Umbilical cord (tissue), 2 donors: Measurements from ENCODE around the gene OGG1. TPM values are rescaled to one million over a fixed set of nuclear protein-coding genes. Genes with fewer than 3 reads are reported as not detected.

Experiments
- DNase-seq: peaks from one replicate; pipeline ENCODE4 v3.0.0-alpha.2; 2015; ENCODE audit warnings: low spot score
- total RNA-seq: library from RNA; depleted of rRNA; stranded (reverse); fragments of >200 nt; gene quantifications from one replicate; pipeline ENCODE4 v1.2.3, GENCODE V29; 2014; ENCODE audit warnings: low replicate concordance; ENCODE audit not compliant: insufficient read depth

OGG1 gene
- total RNA-seq: 17.8 TPM

DNA sequence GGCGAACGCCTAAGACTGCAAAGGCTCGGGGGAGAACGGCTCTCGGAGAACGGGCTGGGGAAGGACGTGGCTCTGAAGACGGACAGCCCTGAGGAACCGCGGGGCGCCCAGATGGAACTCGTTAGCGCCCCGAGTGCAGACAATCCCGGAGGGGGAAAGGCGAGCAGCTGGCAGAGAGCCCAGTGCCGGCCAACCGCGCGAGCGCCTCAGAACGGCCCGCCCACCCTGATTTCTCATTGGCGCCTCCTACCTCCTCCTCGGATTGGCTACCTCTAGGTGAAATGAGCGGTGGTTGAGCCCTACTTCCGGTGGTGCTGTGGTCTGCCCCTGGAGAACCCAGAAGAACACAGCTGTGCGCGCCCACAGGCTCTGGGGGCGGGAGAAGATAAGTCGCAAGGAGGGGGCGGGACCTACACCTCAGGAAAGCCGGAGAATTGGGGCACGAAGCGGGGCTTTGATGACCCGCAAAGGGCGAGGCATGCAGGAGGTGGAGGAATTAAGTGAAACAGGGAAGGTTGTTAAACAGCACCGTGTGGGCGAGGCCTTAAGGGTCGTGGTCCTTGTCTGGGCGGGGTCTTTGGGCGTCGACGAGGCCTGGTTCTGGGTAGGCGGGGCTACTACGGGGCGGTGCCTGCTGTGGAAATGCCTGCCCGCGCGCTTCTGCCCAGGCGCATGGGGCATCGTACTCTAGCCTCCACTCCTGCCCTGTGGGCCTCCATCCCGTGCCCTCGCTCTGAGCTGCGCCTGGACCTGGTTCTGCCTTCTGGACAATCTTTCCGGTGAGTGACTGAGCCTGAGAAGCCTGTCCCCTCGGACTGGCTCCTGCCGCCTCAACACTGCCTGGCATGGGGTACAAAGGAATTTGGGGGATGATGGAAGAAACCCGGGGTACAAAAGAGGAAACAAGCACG is at the start of gene OGG1:
Gene OGG1, plus strand, starts transcription at position 308 of the 911 bp plus-strand sequence. Its CDS starts 335 bp downstream, at position 643.
- peak; percentile 99 for DNase-seq

DNA sequence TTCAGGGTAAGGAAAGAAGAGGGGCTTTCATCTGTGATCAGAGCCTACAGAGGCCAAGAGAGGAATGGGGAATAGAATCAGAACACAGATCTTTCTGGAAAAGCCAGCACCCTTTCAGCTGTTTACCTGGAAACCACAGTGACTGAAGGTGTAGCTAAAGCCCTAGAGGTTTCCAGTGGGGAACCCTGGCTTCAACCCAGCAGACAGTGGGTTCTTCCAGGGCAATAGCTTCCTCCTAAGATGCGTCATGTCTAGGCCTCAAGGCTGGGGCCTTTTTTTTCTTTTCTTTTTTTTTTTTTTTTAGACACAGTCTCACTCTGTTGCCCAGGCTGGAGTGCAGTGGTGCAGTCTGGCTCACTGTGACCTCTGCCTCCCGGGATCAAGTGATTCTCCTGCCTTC is 49.2 kb upstream of the OGG1 start:
- no peak for DNase-seq

DNA sequence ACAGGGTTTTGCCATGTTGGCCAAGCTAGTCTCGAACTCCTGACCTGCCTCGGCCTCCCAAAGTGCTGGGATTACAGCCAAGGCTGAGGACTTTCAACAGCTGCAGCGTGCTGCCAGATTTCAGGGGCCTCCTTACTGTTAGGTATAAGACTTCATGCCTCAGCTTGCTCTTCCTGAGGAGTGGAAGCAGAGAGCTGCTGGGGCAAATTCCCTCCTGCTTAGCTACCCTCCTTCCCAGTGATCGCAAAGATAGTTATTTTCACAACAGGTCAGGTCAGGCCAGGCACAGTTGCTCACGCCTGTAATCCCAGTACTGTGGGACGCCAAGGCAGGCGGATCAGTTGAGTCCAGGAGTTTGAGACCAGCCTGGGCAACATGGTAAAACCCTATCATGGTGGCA is 48.7 kb upstream of the OGG1 start:
- no peak for DNase-seq

DNA sequence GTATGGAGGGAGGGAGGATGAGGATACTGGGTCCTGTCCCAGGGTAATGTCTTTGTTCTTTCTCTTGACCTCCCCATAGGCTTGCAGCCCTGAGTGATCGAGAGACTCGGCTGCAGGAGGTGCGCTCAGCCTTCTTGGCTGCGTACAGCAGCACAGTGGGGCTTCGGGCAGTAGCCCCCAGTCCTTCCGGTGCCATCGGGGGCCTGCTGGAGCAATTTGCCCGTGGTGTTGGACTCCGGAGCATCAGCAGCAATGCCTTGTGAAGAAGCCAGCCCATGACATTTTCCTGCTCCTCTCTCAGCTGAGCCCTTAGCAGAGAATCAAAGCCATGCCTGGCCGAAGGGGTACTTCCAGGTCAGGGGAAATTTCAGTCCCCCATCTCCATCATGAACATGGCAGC is 48.0 kb upstream of the OGG1 start:
- DNase-seq: no peak

DNA sequence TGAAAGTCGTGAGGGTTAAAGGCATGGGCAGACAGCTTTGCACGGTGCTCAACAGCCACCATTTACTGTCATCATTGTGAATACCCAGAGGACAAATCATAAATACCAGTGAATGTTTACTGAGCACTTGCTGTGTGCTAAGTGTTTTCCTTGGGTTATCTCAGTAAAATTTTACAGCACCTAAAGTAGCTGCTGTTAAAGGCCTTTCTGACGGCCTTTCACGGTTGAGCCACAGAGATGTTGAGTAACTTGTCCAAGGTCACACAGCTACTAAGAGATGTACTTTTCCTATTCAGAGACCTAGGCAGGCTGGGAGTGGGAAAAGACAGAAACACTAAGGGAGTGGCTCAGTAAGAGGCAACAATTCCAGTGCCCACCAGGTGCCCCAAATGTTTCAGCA is 46.5 kb upstream of the OGG1 start:
- DNase-seq: no peak

DNA sequence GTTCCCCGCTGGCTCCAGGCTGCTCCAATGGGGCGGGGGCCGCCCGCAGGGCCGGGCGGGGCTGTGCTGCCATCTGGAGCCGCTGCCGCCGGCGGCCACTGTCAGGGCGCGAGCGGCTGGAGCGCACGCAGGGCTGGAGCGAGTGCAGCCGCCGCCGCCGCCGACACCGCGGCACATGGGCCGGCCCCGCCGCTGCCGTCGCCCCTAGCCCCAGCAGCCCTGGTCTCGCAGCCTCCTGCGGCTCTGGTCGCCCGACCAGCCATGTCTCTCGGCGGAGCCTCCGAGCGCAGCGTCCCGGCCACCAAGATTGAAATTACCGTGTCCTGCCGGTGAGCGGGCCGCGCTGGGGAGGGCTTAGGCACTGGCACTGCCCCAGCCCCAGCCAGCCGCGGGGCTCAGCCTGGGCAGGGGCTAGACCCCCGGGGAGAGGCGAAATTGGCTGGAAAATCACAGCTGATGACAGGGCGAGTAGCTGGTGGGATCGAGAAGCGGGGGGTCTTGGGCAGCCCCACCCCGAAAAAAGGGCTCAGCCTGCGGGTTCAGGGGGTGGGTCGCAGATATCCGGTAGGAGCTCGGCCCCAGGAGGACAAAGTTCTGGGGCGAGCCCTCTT is 45.9 kb upstream of the OGG1 start, which contains the start of gene CPNE9:
Gene CPNE9, plus strand, starts transcription at position 98 of the 611 bp plus-strand sequence. Its CDS starts 164 bp downstream, at position 262.
- DNase-seq: no peak

DNA sequence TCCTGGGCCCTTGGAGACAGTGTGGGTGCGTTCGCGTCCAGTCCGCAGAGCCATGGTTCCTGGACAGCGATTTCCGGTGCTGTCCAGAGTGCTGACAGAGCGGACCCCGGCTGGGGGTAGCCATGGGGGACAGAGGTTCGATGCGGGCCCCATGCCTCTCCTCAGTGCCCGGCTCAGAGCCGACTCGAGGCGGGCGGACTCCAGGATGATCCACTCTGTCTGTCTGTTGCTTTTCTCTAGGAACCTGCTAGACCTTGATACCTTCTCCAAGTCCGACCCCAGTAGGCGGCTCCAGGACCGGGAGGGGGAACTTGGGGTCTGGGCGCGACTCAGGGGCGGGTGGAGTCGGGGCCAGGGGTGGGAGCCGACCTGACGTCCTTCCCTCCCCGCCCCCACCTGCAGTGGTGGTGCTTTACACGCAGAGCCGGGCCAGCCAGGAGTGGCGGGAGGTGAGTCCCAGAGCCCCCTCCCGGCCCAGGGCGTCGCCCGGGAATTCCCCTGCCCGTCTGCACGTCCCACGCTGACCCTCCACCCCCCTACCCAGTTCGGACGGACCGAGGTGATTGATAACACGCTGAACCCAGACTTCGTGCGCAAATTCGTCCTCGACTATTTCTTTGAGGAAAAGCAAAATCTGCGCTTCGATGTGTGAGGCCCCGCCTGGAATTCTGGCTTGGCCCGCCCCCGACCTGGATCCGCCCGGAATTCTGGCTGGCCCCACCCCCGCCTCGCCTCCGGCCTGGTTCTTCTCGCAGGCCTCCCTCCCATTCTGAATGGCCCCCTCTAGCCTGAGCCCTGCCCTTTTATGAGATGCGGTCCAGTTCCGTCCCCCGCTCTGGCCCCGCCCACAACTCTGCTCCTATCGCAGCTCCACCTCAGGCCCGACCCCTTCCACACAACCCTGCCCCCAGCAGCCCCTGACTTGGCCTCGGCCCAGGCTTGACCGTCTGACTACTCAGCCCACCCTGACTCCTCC is 45.1 kb upstream of the OGG1 start:
- peak; percentile 29 for DNase-seq

DNA sequence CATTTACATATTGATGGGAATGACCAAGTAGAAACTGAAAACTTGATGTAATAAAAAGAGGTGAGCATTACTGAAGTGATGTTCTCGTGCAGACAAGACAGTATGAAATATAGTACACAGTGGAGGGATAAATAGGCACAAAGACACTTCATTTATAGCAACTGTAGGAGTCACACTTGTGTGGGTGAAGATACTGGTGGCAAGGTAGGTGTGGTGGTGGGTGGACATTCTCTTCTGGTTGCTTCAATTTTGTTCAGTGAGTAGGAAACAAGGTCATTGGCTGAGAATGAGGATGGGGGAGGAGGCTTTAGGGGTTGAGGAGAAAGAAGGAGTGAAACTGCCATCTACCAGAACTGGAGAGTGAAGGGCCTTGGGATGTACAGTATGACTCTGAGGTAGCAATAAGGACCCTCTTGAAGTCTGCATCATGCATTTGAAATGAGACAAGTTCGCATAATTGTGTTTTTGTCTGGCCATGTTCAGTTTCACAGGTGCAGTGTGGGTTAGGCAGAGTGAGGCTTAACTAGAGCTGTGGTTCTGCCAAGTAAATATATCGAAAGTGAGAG is 39.5 kb upstream of the OGG1 start:
- DNase-seq: no peak

DNA sequence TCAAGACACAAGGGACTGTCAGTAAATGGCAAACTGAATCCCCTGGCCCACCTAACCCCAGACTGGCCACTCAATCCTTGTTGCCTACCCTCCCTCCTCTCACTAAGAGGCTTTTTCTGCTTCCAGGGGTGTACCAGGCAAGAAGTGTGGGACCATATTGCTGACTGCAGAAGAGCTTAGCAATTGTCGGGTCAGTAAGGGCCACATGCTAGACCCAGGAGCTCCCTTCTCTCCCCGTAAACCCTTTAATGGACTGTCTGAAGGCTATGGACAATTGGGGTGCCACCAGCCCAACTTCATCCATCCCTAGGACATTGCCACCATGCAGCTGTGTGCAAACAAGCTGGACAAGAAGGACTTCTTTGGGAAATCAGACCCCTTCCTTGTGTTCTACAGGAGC is 37.3 kb upstream of the OGG1 start:
- no peak for DNase-seq

DNA sequence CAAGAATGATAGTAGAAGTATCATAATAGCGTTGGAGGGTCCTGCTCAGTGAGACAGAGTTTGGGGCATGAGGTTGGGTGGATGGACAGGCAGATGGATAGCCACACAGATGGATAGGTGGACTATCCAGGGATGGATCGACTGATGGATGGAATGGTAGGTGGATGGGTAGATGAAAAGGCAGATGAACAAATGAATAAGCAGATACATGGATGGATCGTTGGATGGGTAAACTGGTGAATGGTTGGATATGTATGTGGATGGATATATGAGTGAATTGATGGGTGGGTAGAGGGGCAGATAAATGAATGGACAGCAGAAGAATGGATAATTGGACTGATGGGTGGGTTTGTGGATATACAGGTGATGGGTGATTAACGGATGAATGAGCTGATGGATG is 36.6 kb upstream of the OGG1 start:
- no peak for DNase-seq

DNA sequence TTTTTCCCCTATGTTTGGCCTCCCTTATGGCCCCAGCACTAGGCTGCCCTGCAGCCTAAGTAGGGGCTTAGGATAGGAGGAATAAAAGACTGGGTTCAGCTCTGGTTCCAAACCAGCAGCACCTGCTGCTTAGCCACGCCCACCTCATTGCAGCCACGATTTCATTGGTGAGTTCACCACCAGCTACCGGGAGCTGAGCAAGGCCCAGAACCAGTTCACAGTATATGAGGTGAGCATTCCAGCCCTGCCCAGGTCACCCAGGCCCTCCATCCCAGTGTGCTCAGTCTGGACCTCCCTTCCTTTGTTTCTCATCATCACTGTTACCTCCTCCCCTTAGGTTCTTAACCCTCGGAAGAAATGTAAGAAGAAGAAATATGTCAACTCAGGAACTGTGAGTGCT is 34.6 kb upstream of the OGG1 start:
- no peak for DNase-seq

DNA sequence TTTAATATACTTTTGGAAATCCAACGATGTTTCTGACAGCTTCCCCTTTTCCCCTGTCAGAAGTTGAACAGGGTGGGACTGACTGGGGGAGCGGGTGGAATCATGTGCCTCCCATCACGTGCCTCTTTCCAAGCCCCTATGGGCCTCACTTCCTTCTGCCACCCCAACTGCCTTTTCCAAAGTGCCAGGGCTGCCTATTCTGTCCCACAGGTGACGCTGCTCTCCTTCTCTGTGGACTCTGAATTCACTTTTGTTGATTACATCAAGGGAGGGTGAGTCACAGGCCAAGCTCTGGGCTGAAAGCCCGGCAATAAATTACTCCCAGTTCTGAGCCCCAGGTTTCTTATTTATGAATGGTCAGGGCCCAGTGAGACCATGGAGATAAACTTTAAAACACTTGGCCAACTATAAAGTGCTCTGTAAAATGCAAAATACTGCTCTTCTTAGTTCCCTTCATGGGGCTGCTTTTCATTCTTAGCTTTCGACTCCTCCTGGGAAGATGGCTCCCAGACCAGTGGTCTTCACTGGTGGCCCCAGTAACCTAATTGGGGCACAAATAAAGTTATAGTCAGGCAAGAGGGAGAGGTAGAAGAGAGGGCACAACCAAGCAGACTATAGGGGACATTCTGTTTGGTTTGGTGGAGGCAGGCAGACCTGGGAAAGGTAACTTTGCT is 33.9 kb upstream of the OGG1 start:
- peak; percentile 89 for DNase-seq

DNA sequence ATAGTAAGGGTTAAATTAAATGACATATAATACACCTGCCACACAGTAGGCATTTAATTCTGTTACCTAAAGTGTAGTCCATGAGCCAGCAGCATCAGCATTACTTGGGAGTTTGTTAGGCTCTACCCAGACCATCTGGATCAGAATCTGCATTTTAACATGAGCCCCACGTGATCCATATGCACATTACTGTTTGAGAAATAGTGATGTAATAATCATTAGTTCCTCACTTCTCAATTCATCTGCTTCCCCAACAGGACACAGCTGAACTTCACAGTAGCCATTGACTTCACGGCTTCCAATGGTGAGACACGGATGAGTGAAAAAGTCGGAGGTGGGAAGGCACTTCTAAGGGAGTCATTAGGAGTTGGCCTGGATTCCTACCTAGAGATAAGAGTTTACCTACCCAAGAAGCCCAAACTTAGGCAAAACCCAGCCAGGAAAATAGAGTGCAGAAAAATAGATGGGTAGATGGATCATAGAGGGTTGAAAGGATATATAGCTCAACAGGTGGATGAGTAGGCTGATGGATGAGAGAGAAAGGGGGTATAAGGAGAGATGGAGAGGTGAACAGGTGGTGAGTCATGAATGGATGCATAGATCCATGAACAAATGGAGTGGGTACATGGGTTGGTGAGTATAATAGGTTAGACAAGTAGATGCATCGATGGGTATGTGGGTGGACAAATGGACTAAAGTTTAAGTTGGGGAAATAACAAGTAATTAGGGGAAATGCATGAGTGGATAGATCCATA is 32.8 kb upstream of the OGG1 start:
- no peak for DNase-seq

DNA sequence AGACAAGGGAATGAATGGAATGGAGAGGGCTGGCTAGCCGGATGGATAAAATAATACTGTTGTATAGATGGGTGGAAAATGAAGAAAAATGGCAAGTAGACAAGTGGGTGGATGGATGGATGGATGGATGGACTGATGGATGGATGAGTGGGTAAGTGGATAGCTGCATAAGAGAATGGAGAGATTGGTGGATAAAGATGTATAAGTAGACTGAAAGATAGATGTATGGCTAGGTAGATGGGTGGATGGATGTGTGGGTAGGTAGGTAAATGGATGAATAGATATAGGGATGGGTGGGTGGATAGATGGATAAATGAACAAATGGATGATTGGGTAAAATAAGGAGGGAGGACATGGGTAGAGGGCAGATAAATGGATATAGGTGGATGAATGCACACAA is 32.2 kb upstream of the OGG1 start:
- no peak for DNase-seq

DNA sequence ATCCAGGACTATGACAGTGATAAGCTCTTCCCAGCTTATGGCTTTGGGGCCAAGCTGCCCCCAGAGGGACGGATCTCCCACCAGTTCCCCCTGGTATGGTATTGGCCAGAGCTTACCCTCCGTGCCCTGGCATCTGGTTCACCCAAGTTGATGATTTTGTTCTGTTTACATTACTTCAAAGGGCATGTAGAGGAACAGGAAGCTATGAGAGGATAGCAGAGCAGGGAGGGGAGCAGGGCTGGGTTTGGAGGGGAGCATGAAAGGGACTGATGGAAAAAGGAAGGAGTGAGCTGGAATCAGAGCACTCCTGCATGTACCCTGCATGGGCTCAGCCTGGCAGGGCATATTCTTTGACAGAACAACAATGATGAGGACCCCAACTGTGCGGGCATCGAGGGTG is 31.6 kb upstream of the OGG1 start:
- no peak for DNase-seq

DNA sequence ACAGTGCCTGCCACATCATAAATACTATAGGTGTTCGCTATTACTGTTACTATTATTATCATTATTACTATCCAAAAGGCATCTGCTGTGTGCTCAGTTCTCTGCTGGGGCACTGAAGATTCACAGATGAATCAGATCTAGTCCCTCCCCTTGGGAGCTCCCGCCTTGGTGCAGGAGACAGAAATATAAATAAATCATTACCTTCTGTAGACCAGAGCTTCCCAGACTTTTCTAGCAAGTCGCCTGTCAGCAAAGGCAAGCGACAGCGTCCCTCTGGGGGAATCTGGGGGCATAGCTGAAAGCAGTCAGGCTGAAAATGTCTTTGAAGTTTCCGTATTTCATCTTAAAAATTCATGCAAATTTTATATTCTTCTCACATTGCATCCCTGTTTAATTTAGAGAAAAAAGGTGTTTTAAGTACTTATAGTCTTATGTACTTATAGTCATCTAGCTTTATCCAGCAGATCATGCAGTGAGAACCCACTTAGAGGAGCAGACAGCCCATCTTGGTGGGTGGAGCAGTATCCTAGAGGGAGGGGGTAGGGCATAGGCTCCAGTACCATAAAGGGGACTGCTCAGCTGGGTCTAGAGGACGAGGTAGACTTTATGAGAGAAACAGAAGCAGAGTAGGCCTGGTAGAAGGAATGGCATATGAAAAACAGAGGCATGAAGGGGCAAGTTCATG is 28.6 kb upstream of the OGG1 start:
- DNase-seq: no peak

DNA sequence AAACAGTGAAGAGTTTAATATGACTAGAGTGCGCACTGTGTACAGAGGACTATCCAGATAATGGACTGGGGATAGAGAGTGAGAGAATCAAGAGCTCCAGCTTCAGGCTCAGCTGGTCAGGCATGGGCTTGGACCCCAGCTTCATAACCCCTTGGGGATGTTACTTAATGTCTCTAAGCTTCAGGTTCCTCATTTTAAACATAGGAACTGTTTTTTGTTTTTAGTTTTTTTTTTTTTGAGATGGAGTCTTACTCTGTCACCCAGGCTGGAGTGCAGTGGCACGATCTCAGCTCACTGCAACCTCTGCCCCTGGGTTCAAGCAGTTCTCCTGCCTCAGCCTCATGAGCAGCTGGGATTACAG is 28.1 kb upstream of the OGG1 start:
- DNase-seq: no peak

DNA sequence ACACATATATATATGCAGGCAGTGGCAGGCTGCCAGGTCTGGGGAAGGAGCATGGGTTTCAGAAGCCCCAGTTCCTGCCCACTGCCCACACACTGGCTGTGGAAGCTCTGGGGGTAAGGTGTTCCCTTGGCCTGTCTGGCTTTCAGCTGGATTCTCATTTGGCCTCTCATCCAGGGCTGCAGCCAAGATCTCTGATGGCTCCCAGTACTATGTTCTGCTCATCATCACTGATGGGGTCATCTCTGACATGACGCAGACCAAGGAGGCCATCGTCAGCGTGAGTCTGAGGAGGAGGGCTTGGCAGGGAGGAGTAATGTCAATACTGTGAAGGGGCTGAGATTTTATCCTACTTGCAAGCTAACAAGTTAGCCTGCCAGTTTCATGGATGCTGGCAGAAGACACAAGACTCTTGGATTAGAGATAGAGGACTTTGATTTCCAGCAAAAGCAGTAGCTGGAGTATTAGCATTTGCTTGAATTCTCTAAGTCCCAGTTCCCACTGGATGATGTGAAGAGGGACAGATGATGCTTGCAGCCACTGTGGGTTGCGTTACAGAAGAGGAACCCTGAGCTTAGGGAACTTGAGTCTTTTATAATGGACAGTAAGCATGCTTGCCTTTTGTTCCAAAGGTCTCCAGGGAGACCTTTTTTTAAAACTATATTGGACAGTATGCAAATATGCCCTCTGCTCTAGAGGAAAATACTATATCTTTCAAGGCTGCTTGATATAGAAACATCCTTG is 23.8 kb upstream of the OGG1 start:
- DNase-seq: no peak

DNA sequence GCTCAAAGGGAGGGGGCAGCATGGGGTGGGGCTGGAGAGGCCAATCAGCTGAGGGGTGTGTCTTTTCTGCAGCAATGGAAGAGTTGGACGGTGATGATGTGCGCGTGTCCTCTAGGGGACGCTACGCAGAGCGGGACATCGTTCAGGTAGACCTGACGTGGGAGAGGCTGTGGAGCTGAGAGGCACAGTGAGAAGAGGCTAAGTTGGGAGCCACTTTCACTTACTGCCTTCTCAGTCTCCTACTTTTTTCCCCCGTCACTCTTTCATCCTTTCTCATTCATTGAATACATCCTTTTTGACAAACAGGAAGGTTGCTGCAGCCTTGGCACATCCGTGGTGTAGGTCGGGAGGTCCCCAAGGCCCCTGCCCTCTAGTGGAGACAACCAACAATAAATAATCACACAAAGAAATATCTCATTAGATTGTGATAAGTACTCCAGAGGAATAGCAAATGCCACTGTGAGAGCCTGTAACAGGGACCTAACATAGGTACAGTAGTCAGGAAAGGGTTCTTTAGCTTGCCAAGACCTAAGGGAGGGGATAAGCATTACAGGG is 22.6 kb upstream of the OGG1 start:
- DNase-seq: no peak
